ENCODE data around the gene ERF.

- TF ChIP-seq POLR2AphosphoS5 (IDR thresholded peaks at IDR 0.05; ENCODE audit: low read depth, low read length): 0 out of 2 replicates have a peak, but pooled peaks have one; percentile 19
- no peak for TF ChIP-seq TAF1 (IDR thresholded peaks at IDR 0.05; ENCODE audit: borderline replicate concordance, insufficient read depth, low read length)
- no peak for TF ChIP-seq REST (IDR thresholded peaks at IDR 0.05; ENCODE audit: insufficient read depth in 1 of 2, low read depth in 2 of 2, low read length in 2 of 2)
- TF ChIP-seq SIN3A (IDR thresholded peaks at IDR 0.05; ENCODE audit: borderline replicate concordance, insufficient read depth, low read length): no peak
- TF ChIP-seq FOXP2 (optimal IDR thresholded peaks at IDR 0.05; ENCODE audit: borderline replicate concordance, extremely low read depth, extremely low read length, insufficient read depth): no peak
Observed at GRCh38 chr19:42276821-42277220, 21.9 kb upstream of the ERF start.

Data from PFSK-1 (cell line).